Measurements from ENCODE around the gene FBXW5. TPM values are rescaled to one million over a fixed set of nuclear protein-coding genes. Genes with fewer than 3 reads are reported as not detected.

FBXW5 gene
- total and polyA plus RNA-seq, 8 donors = 47.7 to 435 (median 120) TPM

DNA sequence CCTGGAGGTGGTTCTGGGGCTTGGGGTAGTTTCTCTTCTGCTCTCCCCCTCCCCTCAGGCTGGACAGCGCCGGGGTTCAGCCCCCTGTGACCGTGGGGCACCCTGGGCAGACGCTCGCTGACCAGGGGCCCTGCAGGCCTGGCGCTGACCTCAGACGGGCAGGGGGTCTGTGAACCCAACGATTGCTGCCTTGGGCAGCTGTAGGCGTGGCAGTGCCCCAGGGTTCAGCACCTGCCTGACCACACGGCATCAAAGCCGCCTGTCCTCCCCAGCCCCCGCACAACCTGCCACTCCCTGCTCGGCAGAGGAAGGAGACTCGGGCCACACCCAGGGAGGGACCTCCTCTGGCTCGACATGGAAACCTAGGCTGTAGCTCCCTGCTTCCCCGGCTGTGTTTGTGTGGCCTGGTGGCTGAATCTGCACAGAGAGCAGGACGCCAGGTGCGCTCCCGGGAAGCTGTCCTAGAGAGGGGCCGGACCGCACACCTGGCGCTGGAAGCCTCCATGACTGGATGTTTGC lies 19.7 kb upstream of the FBXW5 start:
- Histone ChIP-seq H3K27me3 (peaks cover 0 to 16% (median 0%) of the 10 kb centered on the region in 3 donors), H3K4me1 (peaks cover 18 to 35% (median 29%) of the 10 kb centered on the region in 4 donors), H3K36me3 (no peaks in the 10 kb centered on the region), H3K27ac (no peak overlapping the region), H3K9me3 (no peaks in the 10 kb centered on the region), H3K4me3 (no peak overlapping the region)
- intact Hi-C loops (cut with DNase I; ENCODE audit: low total_unique reads) = no loop called here
- TF ChIP-seq POLR2A (IDR thresholded peaks at IDR 0.05) (no peak), POLR2AphosphoS5 (IDR thresholded peaks at IDR 0.05) (no peak), EP300 (IDR thresholded peaks at IDR 0.05) (no peak)
- TF ChIP-seq, protein P1, sequence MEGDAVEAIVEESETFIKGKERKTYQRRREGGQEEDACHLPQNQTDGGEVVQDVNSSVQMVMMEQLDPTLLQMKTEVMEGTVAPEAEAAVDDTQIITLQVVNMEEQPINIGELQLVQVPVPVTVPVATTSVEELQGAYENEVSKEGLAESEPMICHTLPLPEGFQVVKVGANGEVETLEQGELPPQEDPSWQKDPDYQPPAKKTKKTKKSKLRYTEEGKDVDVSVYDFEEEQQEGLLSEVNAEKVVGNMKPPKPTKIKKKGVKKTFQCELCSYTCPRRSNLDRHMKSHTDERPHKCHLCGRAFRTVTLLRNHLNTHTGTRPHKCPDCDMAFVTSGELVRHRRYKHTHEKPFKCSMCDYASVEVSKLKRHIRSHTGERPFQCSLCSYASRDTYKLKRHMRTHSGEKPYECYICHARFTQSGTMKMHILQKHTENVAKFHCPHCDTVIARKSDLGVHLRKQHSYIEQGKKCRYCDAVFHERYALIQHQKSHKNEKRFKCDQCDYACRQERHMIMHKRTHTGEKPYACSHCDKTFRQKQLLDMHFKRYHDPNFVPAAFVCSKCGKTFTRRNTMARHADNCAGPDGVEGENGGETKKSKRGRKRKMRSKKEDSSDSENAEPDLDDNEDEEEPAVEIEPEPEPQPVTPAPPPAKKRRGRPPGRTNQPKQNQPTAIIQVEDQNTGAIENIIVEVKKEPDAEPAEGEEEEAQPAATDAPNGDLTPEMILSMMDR (IDR thresholded peaks at IDR 0.05) = no peak
- WGBS, 5 donors = 34 to 62% (median 46%) methylated on average over 7 to 22 of the region's 22 CpGs
- DNase-seq = peak; percentile 48 to 77

DNA sequence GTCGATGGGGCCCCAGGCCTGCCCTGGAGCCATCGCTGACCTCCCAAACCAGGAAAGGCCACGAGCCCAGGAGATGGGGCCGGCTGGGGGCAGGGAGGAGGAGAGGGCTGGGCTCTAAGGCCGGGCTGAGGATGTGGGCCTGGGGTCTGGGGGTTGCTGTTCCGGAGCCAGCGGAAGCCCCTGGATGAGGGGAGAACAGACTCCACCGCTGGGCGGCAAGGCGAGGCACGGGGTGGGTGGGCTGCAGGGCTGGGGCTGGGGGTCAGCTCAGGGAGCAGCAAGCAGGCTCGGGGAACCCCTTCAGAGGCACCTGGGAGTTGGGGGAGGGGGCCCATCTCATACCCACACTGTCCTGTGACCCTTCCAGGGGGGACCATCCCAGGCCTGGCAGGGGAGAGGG lies 19.2 kb upstream of the FBXW5 start:
- no peak for TF ChIP-seq POLR2AphosphoS5 (IDR thresholded peaks at IDR 0.05)
- TF ChIP-seq, protein P1 (IDR thresholded peaks at IDR 0.05) = no peak
- TF ChIP-seq EP300 (IDR thresholded peaks at IDR 0.05) = no peak
- no peak for TF ChIP-seq POLR2A (IDR thresholded peaks at IDR 0.05)
- Histone ChIP-seq H3K27ac (no peak overlapping the region), H3K27me3 (peaks cover 0 to 16% (median 0%) of the 10 kb centered on the region in 3 donors), H3K4me1 (peaks cover 18 to 35% (median 29%) of the 10 kb centered on the region in 4 donors), H3K36me3 (no peaks in the 10 kb centered on the region), H3K9me3 (no peaks in the 10 kb centered on the region), H3K4me3 (no peak overlapping the region)
- WGBS, 5 donors = 85 to 93% (median 89%) methylated on average over 9 to 12 of the region's 12 CpGs
- intact Hi-C loops (cut with DNase I; ENCODE audit: low total_unique reads) = no loop called here
- DNase-seq = no peak

DNA sequence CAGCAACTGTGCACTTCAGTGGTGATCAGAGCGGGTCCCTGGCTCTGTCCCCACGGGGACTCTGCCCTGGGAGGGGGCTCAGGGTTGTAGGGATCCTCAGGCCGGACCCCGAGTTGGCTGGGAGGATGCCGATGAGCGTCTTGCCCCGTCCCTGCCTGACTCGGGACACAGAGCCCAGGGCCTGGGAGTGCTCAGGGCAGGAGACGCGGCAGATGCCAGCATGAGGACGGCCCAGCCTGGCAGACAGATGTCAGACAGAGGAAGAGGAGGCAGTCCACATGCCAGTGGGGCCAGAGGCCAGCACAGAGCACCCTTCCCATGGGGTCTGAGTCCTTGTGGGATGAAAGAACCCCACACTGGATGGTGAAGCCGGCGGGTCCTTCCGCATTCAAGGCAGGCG lies 18.8 kb upstream of the FBXW5 start:
- H3K36me3 ChIP-seq = no peaks in the 10 kb centered on the region
- TF ChIP-seq POLR2A (IDR thresholded peaks at IDR 0.05) = no peak
- no peak for TF ChIP-seq EP300 (IDR thresholded peaks at IDR 0.05)
- no peak for TF ChIP-seq POLR2AphosphoS5 (IDR thresholded peaks at IDR 0.05)
- TF ChIP-seq, protein P1 (IDR thresholded peaks at IDR 0.05) = no peak
- 85 to 94% (median 88%) methylated on average over 11 to 15 of the region's 15 CpGs for WGBS, 5 donors
- peaks cover 18 to 35% (median 29%) of the 10 kb centered on the region in 4 donors for H3K4me1 ChIP-seq
- DNase-seq = no peak
- intact Hi-C loops (cut with DNase I; ENCODE audit: low total_unique reads) = no loop called here
- peaks cover 0 to 14% (median 0%) of the 10 kb centered on the region in 3 donors for H3K27me3 ChIP-seq
- no peak overlapping the region for H3K4me3 ChIP-seq
- H3K27ac ChIP-seq = no peak overlapping the region
- H3K9me3 ChIP-seq = no peaks in the 10 kb centered on the region

DNA sequence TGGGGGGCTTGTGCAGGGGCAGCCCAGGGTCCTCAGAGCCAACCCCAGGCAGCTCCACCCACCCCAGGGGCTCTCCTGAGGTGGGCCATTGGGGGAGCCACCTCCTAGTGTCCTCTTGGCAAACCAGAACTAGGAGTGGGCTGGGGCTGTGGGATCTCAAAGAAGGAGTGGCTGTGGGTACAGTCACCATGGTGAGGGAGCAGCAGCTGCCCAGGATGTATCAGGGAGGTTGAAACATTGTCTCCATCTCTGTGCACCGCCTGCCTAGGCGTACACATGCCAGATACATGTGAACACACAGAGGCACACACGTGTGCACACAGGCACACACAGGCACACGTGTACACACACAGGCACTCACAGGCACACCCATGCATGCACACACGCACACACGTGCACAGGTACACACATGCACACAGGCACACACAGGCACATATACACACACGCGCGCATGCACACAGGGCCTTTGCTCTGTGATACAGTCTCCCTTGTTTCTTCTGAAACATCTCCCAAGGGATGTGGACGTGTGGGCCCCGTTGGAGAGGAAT lies 18.2 kb upstream of the FBXW5 start:
- peaks cover 0 to 9% (median 0%) of the 10 kb centered on the region in 3 donors for H3K27me3 ChIP-seq
- no peak for DNase-seq
- no peaks in the 10 kb centered on the region for H3K36me3 ChIP-seq
- WGBS, 5 donors = 82 to 88% (median 86%) methylated on average over 10 to 11 of the region's 11 CpGs
- no peak overlapping the region for H3K27ac ChIP-seq
- H3K4me3 ChIP-seq = no peak overlapping the region
- H3K9me3 ChIP-seq = no peaks in the 10 kb centered on the region
- intact Hi-C loops (cut with DNase I; ENCODE audit: low total_unique reads) = no loop called here
- no peak for TF ChIP-seq EP300 (IDR thresholded peaks at IDR 0.05)
- H3K4me1 ChIP-seq = peaks cover 18 to 35% (median 29%) of the 10 kb centered on the region in 4 donors

DNA sequence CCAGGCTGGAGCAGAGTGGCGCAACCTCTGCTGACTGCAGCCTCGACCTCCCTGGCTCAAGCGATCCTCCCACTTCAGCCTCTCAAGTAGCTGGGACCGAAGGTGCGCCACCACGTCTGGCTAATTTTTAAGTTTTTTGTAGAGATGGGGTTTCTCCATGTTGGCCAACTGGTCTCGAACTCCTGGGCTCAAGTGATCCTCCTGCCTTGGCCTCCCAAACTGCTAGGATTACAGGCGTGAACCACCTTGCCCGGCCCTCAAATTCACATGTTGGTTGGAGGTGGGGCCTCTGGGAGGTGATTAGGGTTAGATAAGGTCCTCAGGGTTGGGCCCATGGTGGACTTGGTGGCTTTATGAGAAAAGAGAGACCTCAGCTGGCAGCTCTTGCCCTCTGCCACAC lies 17.6 kb upstream of the FBXW5 start:
- 92 to 97% (median 94%) methylated on average over 7 to 9 of the region's 9 CpGs for WGBS, 5 donors
- peaks cover 0 to 9% (median 0%) of the 10 kb centered on the region in 3 donors for H3K27me3 ChIP-seq
- no peak for DNase-seq
- H3K4me3 ChIP-seq = no peak overlapping the region
- no peak overlapping the region for H3K27ac ChIP-seq
- TF ChIP-seq EP300 (IDR thresholded peaks at IDR 0.05) = no peak
- TF ChIP-seq, protein P1 (IDR thresholded peaks at IDR 0.05) = no peak
- TF ChIP-seq POLR2A (IDR thresholded peaks at IDR 0.05) = no peak
- TF ChIP-seq POLR2AphosphoS5 (IDR thresholded peaks at IDR 0.05) = no peak
- no peaks in the 10 kb centered on the region for H3K36me3 ChIP-seq
- peaks cover 18 to 35% (median 29%) of the 10 kb centered on the region in 4 donors for H3K4me1 ChIP-seq
- intact Hi-C loops (cut with DNase I; ENCODE audit: low total_unique reads) = no loop called here
- H3K9me3 ChIP-seq = no peaks in the 10 kb centered on the region

All from stomach (tissue), 9 donors.